Loucy (cell line): ENCODE results near the gene ARSI.

Experiments used
- H2AFZ ChIP-seq: fragments of 200-600 bp; sonication (generic); 2 replicates; pipeline ENCODE4 v1.6.0; 2016; ENCODE audit warnings: antibody characterized with exemption, mild to moderate bottlenecking, low read length, moderate library complexity
- H3F3A ChIP-seq: fragments of 200-600 bp; 2 replicates; pipeline ENCODE4 v1.6.0; 2016; ENCODE audit warnings: antibody characterized with exemption, low read depth, mild to moderate bottlenecking
- H3K27me3 ChIP-seq: fragments of 200-600 bp; sonication (generic); 2 replicates; pipeline ENCODE4 v1.6.1; 2014; ENCODE audit warnings: low read length, mild to moderate bottlenecking; ENCODE audit not compliant: insufficient read depth, poor library complexity, severe bottlenecking
- H3K36me3 ChIP-seq: fragments of 200-600 bp; sonication (generic); 2 replicates; pipeline ENCODE4 v1.6.1; 2016; ENCODE audit warnings: low read length; ENCODE audit not compliant: insufficient read depth
- H3K4me1 ChIP-seq: fragments of 200-600 bp; sonication (generic); 2 replicates; pipeline ENCODE4 v1.5.1; 2014; ENCODE audit warnings: low read length, mild to moderate bottlenecking; ENCODE audit not compliant: insufficient read depth, poor library complexity, severe bottlenecking
- H3K4me2 ChIP-seq: fragments of 200-600 bp; sonication (generic); 2 replicates; pipeline ENCODE4 v1.6.0; 2014; ENCODE audit warnings: antibody characterized with exemption, low read length, low read depth, mild to moderate bottlenecking; ENCODE audit not compliant: poor library complexity, severe bottlenecking
- H3K4me3 ChIP-seq: fragments of 200-600 bp; sonication (generic); 2 replicates; pipeline ENCODE4 v1.5.1; 2014; ENCODE audit warnings: low read length, mild to moderate bottlenecking, mixed read lengths; ENCODE audit not compliant: poor library complexity, severe bottlenecking
- H3K79me2 ChIP-seq: fragments of 200-600 bp; sonication (generic); 2 replicates; pipeline ENCODE4 v1.6.1; 2014; ENCODE audit warnings: low read length; ENCODE audit not compliant: insufficient read depth
- H3K9ac ChIP-seq: fragments of 200-600 bp; sonication (generic); 2 replicates; pipeline ENCODE4 v1.6.0; 2014; ENCODE audit warnings: mild to moderate bottlenecking, low read depth, low read length, moderate library complexity; ENCODE audit not compliant: poor library complexity, severe bottlenecking
- H3K9me2 ChIP-seq: fragments of 200-600 bp; sonication (generic); replicated peaks from 2 replicates; pipeline ENCODE4 v1.6.1; 2016; ENCODE audit warnings: low read depth, low read length, mixed read lengths
- H3K9me3 ChIP-seq: fragments of 200-600 bp; sonication (generic); 2 replicates; pipeline ENCODE4 v1.6.1; 2014; ENCODE audit warnings: mild to moderate bottlenecking, antibody characterized with exemption, low read length, low read depth; ENCODE audit not compliant: insufficient read depth
- H4K20me1 ChIP-seq: fragments of 200-600 bp; sonication (generic); 2 replicates; pipeline ENCODE4 v1.6.0; 2014; ENCODE audit warnings: antibody characterized with exemption, low read length, mild to moderate bottlenecking; ENCODE audit not compliant: insufficient read depth, poor library complexity, severe bottlenecking
- EZH2phosphoT487 ChIP-seq: fragments of 200-600 bp; IDR thresholded peaks from 2 replicates; pipeline ENCODE4 v1.6.1; 2018; ENCODE audit warnings: antibody characterized with exemption, mild to moderate bottlenecking, moderate library complexity, borderline replicate concordance
- TF ChIP-seq, protein P1 (sequence below): fragments of 200-600 bp; sonication (generic); conservative IDR thresholded peaks from 2 replicates; pipeline ENCODE4 v1.5.1; 2014; ENCODE audit warnings: mild to moderate bottlenecking, antibody characterized with exemption, low read length

ARSI gene

GRCh38 chr5:150247726-150248125 lies 55.0 kb downstream of the ARSI start:
- no peak for TF ChIP-seq EZH2phosphoT487
- TF ChIP-seq, protein P1, sequence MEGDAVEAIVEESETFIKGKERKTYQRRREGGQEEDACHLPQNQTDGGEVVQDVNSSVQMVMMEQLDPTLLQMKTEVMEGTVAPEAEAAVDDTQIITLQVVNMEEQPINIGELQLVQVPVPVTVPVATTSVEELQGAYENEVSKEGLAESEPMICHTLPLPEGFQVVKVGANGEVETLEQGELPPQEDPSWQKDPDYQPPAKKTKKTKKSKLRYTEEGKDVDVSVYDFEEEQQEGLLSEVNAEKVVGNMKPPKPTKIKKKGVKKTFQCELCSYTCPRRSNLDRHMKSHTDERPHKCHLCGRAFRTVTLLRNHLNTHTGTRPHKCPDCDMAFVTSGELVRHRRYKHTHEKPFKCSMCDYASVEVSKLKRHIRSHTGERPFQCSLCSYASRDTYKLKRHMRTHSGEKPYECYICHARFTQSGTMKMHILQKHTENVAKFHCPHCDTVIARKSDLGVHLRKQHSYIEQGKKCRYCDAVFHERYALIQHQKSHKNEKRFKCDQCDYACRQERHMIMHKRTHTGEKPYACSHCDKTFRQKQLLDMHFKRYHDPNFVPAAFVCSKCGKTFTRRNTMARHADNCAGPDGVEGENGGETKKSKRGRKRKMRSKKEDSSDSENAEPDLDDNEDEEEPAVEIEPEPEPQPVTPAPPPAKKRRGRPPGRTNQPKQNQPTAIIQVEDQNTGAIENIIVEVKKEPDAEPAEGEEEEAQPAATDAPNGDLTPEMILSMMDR, result no peak
- H2AFZ ChIP-seq, result no peak overlapping the region
- no peaks in the 10 kb centered on the region for H3K27me3 ChIP-seq
- H4K20me1 ChIP-seq, result no peaks in the 10 kb centered on the region
- H3K4me3 ChIP-seq, result no peak overlapping the region
- H3K36me3 ChIP-seq, result no peaks in the 10 kb centered on the region
- H3K9ac ChIP-seq, result no peak overlapping the region
- no peaks in the 10 kb centered on the region for H3K79me2 ChIP-seq
- H3K4me2 ChIP-seq, result no peak overlapping the region
- H3K9me3 ChIP-seq, result no peaks in the 10 kb centered on the region
- no peaks in the 10 kb centered on the region for H3K9me2 ChIP-seq
- no peaks in the 10 kb centered on the region for H3F3A ChIP-seq
- no peaks in the 10 kb centered on the region for H3K4me1 ChIP-seq

- no peaks in the 10 kb centered on the region for H3K9me2 ChIP-seq
- H2AFZ ChIP-seq, result no peak overlapping the region
- TF ChIP-seq, protein P1, result no peak
- no peak for TF ChIP-seq EZH2phosphoT487
- no peak overlapping the region for H3K4me3 ChIP-seq
- no peaks in the 10 kb centered on the region for H3K27me3 ChIP-seq
- H3K9me3 ChIP-seq, result no peaks in the 10 kb centered on the region
- H3K9ac ChIP-seq, result no peak overlapping the region
- no peak overlapping the region for H3K4me2 ChIP-seq
- no peaks in the 10 kb centered on the region for H3K4me1 ChIP-seq
- no peaks in the 10 kb centered on the region for H3F3A ChIP-seq
- no peaks in the 10 kb centered on the region for H3K36me3 ChIP-seq
- no peaks in the 10 kb centered on the region for H3K79me2 ChIP-seq
- no peaks in the 10 kb centered on the region for H4K20me1 ChIP-seq
These were observed 55.9 kb downstream of the ARSI start for GRCh38 chr5:150246835-150247234.

- Histone ChIP-seq H3K4me3 (no peak overlapping the region), H3K27me3 (no peaks in the 10 kb centered on the region), H3K4me1 (no peaks in the 10 kb centered on the region), H2AFZ (no peak overlapping the region), H3F3A (no peaks in the 10 kb centered on the region), H4K20me1 (no peaks in the 10 kb centered on the region), H3K36me3 (no peaks in the 10 kb centered on the region), H3K9me2 (no peaks in the 10 kb centered on the region), H3K9me3 (no peaks in the 10 kb centered on the region), H3K79me2 (no peaks in the 10 kb centered on the region), H3K9ac (no peak overlapping the region), H3K4me2 (no peak overlapping the region)
- TF ChIP-seq, protein P1, result no peak
- TF ChIP-seq EZH2phosphoT487, result no peak
These were observed 56.3 kb downstream of the ARSI start for GRCh38 chr5:150246429-150246828.
